ENCODE data around the gene INTS3.

The INTS3 gene

GRCh38 chr1:153799016-153799415 is 71.2 kb downstream of the INTS3 start:
- DNase-seq = no peak

GRCh38 chr1:153799566-153800465 is 72.0 kb downstream of the INTS3 start:
- no peak for DNase-seq

- no peak for DNase-seq
Observed at GRCh38 chr1:153800516-153800915, 72.7 kb downstream of the INTS3 start.

GRCh38 chr1:153801028-153801625 is 73.3 kb downstream of the INTS3 start:
- DNase-seq = no peak

- no peak for DNase-seq
Observed at GRCh38 chr1:153801786-153802697, 74.2 kb downstream of the INTS3 start.

GRCh38 chr1:153803470-153804056 is 75.7 kb downstream of the INTS3 start:
- DNase-seq = no peak

- no peak for DNase-seq
Observed at GRCh38 chr1:153804112-153804511, 76.3 kb downstream of the INTS3 start.

GRCh38 chr1:153805042-153805745 is 77.3 kb downstream of the INTS3 start:
- DNase-seq = peak; percentile 45

- DNase-seq = no peak
Observed at GRCh38 chr1:153805886-153806719, 78.3 kb downstream of the INTS3 start.

- DNase-seq = no peak
Observed at GRCh38 chr1:153816283-153816889, 88.5 kb downstream of the INTS3 start.

- DNase-seq = no peak
Observed at GRCh38 chr1:153818876-153819275, 91.0 kb downstream of the INTS3 start.
